DOHH2 (cell line): ENCODE results near the gene CAMSAP1.
"Not testable (repeated sequence)": the region's sequence is repeated elsewhere in the genome, so short reads cannot be mapped to it uniquely, and the experiment has no call there.

Experiments used
- H3F3A ChIP-seq: fragments of 200-600 bp; sonication (generic), shearing (Covaris generic); 2 replicates; pipeline ENCODE4 v1.6.0; 2016; ENCODE audit warnings: antibody characterized with exemption, mild to moderate bottlenecking; ENCODE audit not compliant: control insufficient read depth, insufficient read depth
- H3K27ac ChIP-seq: fragments of 200-600 bp; sonication (generic); 2 replicates; pipeline ENCODE4 v1.5.1; 2014; ENCODE audit warnings: low read depth, mild to moderate bottlenecking, low read length, moderate library complexity
- H3K27me3 ChIP-seq: fragments of 200-600 bp; sonication (generic); 2 replicates; pipeline ENCODE4 v1.6.1; 2014; ENCODE audit warnings: mild to moderate bottlenecking, low read length, mixed read lengths; ENCODE audit not compliant: control insufficient read depth
- H3K36me3 ChIP-seq: fragments of 200-600 bp; sonication (generic); 2 replicates; pipeline ENCODE4 v1.6.1; 2014; ENCODE audit warnings: mild to moderate bottlenecking, low read length, moderate library complexity, mixed read lengths; ENCODE audit not compliant: control insufficient read depth
- H3K4me1 ChIP-seq: fragments of 200-600 bp; sonication (generic); 2 replicates; pipeline ENCODE4 v1.6.1; 2014; ENCODE audit warnings: mild to moderate bottlenecking, low read length, mixed read lengths; ENCODE audit not compliant: control insufficient read depth
- H3K4me2 ChIP-seq: fragments of 200-600 bp; sonication (generic); 2 replicates; pipeline ENCODE4 v1.6.0; 2014; ENCODE audit warnings: mild to moderate bottlenecking, low read length, moderate library complexity
- H3K4me3 ChIP-seq: fragments of 200-600 bp; sonication (generic); 2 replicates; pipeline ENCODE4 v1.5.1; 2014; ENCODE audit warnings: mild to moderate bottlenecking, low read length, mixed read lengths
- H3K79me2 ChIP-seq: fragments of 200-600 bp; sonication (generic); 2 replicates; pipeline ENCODE4 v1.6.1; 2014; ENCODE audit warnings: mild to moderate bottlenecking, low read length, mixed read lengths; ENCODE audit not compliant: control insufficient read depth
- H3K9me2 ChIP-seq: fragments of 200-600 bp; sonication (generic); replicated peaks from 2 replicates; pipeline ENCODE4 v1.6.1; 2014; ENCODE audit warnings: mild to moderate bottlenecking, low read length, mixed read lengths; ENCODE audit not compliant: control insufficient read depth
- H3K9me3 ChIP-seq: fragments of 200-600 bp; sonication (generic); 2 replicates; pipeline ENCODE4 v1.6.1; 2014; ENCODE audit warnings: antibody characterized with exemption, low read length, mixed read lengths; ENCODE audit not compliant: control insufficient read depth, insufficient read depth
- H4K20me1 ChIP-seq: fragments of 200-600 bp; sonication (generic); 2 replicates; pipeline ENCODE4 v1.6.0; 2014; ENCODE audit warnings: low read depth, mild to moderate bottlenecking, antibody characterized with exemption, low read length, moderate library complexity; ENCODE audit not compliant: control insufficient read depth, insufficient read depth
- CTCF ChIP-seq: fragments of 200-600 bp; sonication (generic); IDR thresholded peaks from one replicate; pipeline ENCODE4 v1.5.1; 2014; ENCODE audit warnings: antibody characterized with exemption, mild to moderate bottlenecking, low read depth, low read length; ENCODE audit not compliant: poor library complexity, severe bottlenecking
- EZH2phosphoT487 ChIP-seq: fragments of 200-600 bp; sonication (generic); IDR thresholded peaks from 2 replicates; pipeline ENCODE4 v1.6.1; 2017; ENCODE audit warnings: borderline replicate concordance, mild to moderate bottlenecking, antibody characterized with exemption, low read length, moderate library complexity, mixed read lengths

The CAMSAP1 gene

GRCh38 chr9:135914921-135915320, 7.6 kb upstream of the CAMSAP1 start:
- 0 out of 2 replicates have a peak, but pooled peaks cover 4% of the 10 kb centered on the region for H3F3A ChIP-seq
- H3K36me3 ChIP-seq, result peaks cover 52% of the 10 kb centered on the region
- no peaks in the 10 kb centered on the region for H3K9me2 ChIP-seq
- H3K9me3 ChIP-seq, result peaks cover 31% of the 10 kb centered on the region
- no peak for TF ChIP-seq EZH2phosphoT487
- TF ChIP-seq CTCF, result no peak
- H3K79me2 ChIP-seq, result peaks cover 9% of the 10 kb centered on the region
- H3K4me1 ChIP-seq, result peaks cover 9% of the 10 kb centered on the region
- H4K20me1 ChIP-seq, result no peaks in the 10 kb centered on the region
- no peak overlapping the region for H3K4me3 ChIP-seq
- no peak overlapping the region for H3K4me2 ChIP-seq
- no peaks in the 10 kb centered on the region for H3K27me3 ChIP-seq
- H3K27ac ChIP-seq, result no peak overlapping the region

- H3K9me2 ChIP-seq, H3K27me3 ChIP-seq, H3F3A ChIP-seq, H3K4me3 ChIP-seq, H4K20me1 ChIP-seq, H3K27ac ChIP-seq, H3K4me2 ChIP-seq: not testable (repeated sequence)
- peaks cover 17% of the 10 kb centered on the region for H3K9me3 ChIP-seq
- H3K36me3 ChIP-seq, result peaks cover 63% of the 10 kb centered on the region
- peaks cover 20% of the 10 kb centered on the region for H3K4me1 ChIP-seq
- H3K79me2 ChIP-seq, result peaks cover 35% of the 10 kb centered on the region
Observed at GRCh38 chr9:135911233-135911632, 3.9 kb upstream of the CAMSAP1 start.

GRCh38 chr9:135910757-135911156, 3.4 kb upstream of the CAMSAP1 start:
- Histone ChIP-seq H3F3A (peaks cover 4% of the 10 kb centered on the region), H4K20me1 (0 out of 2 replicates have a peak, but pooled peaks cover under 1% of the 10 kb centered on the region), H3K27me3 (no peaks in the 10 kb centered on the region), H3K9me2 (no peaks in the 10 kb centered on the region), H3K4me3 (no peak overlapping the region), H3K4me1 (peaks cover 25% of the 10 kb centered on the region), H3K36me3 (peaks cover 58% of the 10 kb centered on the region), H3K4me2 (no peak overlapping the region), H3K9me3 (peaks cover 13% of the 10 kb centered on the region), H3K79me2 (peaks cover 40% of the 10 kb centered on the region), H3K27ac (no peak overlapping the region)
- TF ChIP-seq CTCF (no peak), EZH2phosphoT487 (no peak)

- TF ChIP-seq CTCF (no peak), EZH2phosphoT487 (no peak)
- Histone ChIP-seq H3F3A (peaks cover 4% of the 10 kb centered on the region), H3K4me1 (peaks cover 31% of the 10 kb centered on the region), H3K27ac (no peak overlapping the region), H3K4me3 (no peak overlapping the region), H3K27me3 (no peaks in the 10 kb centered on the region), H3K9me2 (no peaks in the 10 kb centered on the region), H4K20me1 (0 out of 2 replicates have a peak, but pooled peaks cover 6% of the 10 kb centered on the region), H3K4me2 (no peak overlapping the region), H3K79me2 (peaks cover 46% of the 10 kb centered on the region), H3K36me3 (peaks cover 53% of the 10 kb centered on the region), H3K9me3 (peaks cover 8% of the 10 kb centered on the region)
Observed at GRCh38 chr9:135910216-135910615, 2.9 kb upstream of the CAMSAP1 start.
